ENCODE data around the gene CCDC180.

Gene CCDC180

GRCh38 chr9:97309260-97309659 lies 1.8 kb downstream of the CCDC180 start:
- no peak for DNase-seq (ENCODE audit: low read depth)
- H3K4me3 ChIP-seq (ENCODE audit: control insufficient read depth, low read depth, low read length), result no peak overlapping the region
- TF ChIP-seq, protein P1, sequence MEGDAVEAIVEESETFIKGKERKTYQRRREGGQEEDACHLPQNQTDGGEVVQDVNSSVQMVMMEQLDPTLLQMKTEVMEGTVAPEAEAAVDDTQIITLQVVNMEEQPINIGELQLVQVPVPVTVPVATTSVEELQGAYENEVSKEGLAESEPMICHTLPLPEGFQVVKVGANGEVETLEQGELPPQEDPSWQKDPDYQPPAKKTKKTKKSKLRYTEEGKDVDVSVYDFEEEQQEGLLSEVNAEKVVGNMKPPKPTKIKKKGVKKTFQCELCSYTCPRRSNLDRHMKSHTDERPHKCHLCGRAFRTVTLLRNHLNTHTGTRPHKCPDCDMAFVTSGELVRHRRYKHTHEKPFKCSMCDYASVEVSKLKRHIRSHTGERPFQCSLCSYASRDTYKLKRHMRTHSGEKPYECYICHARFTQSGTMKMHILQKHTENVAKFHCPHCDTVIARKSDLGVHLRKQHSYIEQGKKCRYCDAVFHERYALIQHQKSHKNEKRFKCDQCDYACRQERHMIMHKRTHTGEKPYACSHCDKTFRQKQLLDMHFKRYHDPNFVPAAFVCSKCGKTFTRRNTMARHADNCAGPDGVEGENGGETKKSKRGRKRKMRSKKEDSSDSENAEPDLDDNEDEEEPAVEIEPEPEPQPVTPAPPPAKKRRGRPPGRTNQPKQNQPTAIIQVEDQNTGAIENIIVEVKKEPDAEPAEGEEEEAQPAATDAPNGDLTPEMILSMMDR (conservative IDR thresholded peaks at IDR 0.05; ENCODE audit: control insufficient read depth, insufficient read depth, low read depth, low read length), result no peak

DNA sequence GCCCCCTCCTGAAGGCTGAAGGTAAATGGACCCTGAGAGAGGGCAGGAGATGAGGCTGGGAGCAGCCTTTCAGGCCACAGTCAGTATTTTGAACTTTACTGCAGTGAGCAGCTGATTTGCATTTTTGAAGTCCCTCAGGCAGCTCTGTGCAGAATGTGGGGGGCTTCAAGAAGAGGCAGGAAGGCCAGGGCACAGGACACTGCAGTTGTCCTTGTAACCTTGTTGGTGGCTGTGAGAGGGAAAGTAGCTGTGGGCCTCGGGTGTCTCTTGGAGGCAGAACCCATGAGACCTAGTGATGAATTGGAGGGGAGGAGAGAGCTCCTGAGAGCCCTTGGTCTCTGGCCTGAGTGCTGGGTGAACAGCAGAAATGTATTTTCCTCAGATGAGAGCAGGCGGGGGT lies 2.6 kb downstream of the CCDC180 start:
- no peak overlapping the region for H3K4me3 ChIP-seq (ENCODE audit: control insufficient read depth, low read depth, low read length)
- TF ChIP-seq, protein P1 (conservative IDR thresholded peaks at IDR 0.05; ENCODE audit: control insufficient read depth, insufficient read depth, low read depth, low read length), result no peak
- no peak for DNase-seq (ENCODE audit: low read depth)

- no peak overlapping the region for H3K4me3 ChIP-seq (ENCODE audit: control insufficient read depth, low read depth, low read length)
- TF ChIP-seq, protein P1 (conservative IDR thresholded peaks at IDR 0.05; ENCODE audit: control insufficient read depth, insufficient read depth, low read depth, low read length), result no peak
- no peak for DNase-seq (ENCODE audit: low read depth)
These were observed 3.4 kb downstream of the CCDC180 start for GRCh38 chr9:97310896-97311295.

DNA sequence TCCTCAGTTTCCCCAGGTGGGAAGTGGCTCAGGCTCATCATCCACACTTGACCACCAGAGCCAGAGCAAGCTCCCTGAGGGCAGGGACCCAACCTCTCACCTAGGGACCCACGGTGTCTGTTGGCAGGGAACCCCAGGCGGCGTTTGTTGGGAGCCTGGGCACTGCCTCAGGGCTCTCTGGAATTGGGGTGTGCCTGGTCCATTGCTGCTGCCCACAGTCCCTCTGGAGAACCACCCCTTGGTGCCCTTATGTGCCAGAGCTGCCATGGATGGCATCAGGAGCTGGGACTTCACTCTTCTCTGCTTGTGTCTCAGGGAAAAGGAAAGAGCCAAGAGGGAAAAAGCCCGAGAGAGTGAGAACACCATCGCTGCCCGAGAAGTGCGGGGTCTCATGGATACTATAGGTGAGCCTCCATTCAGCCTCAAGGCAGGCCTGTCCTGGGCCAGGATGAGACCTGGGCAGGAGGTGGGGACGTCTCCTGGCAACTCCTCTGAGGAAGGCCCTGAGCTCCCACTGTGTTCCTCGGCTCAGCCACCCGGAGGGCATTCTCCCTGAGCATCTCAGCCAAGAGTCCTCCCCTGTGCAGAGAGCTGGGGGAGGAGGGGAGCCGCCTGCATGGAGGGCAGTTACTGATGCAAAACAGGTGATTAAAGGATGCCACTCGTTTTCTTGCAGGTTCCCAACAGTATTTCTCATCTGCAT lies 4.5 kb downstream of the CCDC180 start:
- DNase-seq (ENCODE audit: low read depth), result no peak
- no peak overlapping the region for H3K4me3 ChIP-seq (ENCODE audit: control insufficient read depth, low read depth, low read length)
- TF ChIP-seq, protein P1 (conservative IDR thresholded peaks at IDR 0.05; ENCODE audit: control insufficient read depth, insufficient read depth, low read depth, low read length), result no peak

DNA sequence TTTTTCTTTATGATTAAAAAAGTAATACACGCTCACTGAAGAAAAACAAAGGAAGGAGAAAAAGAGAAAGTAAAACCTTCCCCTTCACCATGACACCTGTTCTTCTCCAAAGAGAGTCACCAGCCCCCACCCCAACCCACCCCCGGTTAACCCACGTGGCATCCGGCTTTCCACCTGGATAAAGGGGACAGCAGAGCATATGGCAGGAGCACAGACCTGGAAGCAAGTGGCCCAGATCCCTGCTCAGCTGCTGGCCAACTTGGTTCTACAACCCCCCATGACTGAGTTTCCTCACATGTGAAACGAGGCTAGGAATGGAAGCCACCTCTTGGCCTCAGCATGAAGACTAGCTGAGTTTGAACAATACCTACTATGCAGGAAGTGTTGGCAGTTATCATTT lies 5.1 kb downstream of the CCDC180 start:
- no peak for DNase-seq (ENCODE audit: low read depth)
- TF ChIP-seq, protein P1 (conservative IDR thresholded peaks at IDR 0.05; ENCODE audit: control insufficient read depth, insufficient read depth, low read depth, low read length), result no peak
- H3K4me3 ChIP-seq (ENCODE audit: control insufficient read depth, low read depth, low read length), result no peak overlapping the region

- H3K4me3 ChIP-seq (ENCODE audit: control insufficient read depth, low read depth, low read length), result no peak overlapping the region
- TF ChIP-seq, protein P1 (conservative IDR thresholded peaks at IDR 0.05; ENCODE audit: control insufficient read depth, insufficient read depth, low read depth, low read length), result no peak
- DNase-seq (ENCODE audit: low read depth), result no peak
These were observed 5.8 kb downstream of the CCDC180 start for GRCh38 chr9:97313243-97313642.
